Spleen (tissue), 11 donors: Measurements from ENCODE around the gene ITGB4. TPM values are rescaled to one million over a fixed set of nuclear protein-coding genes. Genes with fewer than 3 reads are reported as not detected.

Experiments
- DNase-seq: peaks from one replicate; pipeline ENCODE4 v3.0.0-alpha.2; 2020
- H3K27ac ChIP-seq, 8 donors: fragments of 200-600 bp; sonication (generic) in 7 of 8; 1 replicate in 4 of 8; 2 replicates in 4 of 8; pipeline versions ENCODE4 v1.5.0 to v1.8.0; 2016 to 2021; ENCODE audit warnings: inconsistent platforms in 4 of 8, mild to moderate bottlenecking in 4 of 8, moderate library complexity in 1 of 8
- H3K27me3 ChIP-seq, 7 donors: fragments of 200-600 bp; sonication (generic) in 6 of 7; replicated peaks in 1 of 7; 1 replicate in 4 of 7; 2 replicates in 3 of 7; pipeline versions ENCODE4 v1.5.0 to v1.8.0; 2016 to 2021; ENCODE audit warnings: inconsistent platforms in 3 of 7, mild to moderate bottlenecking in 1 of 7
- H3K36me3 ChIP-seq, 6 donors: fragments of 200-600 bp; sonication (generic) in 5 of 6; 1 replicate in 4 of 6; 2 replicates in 2 of 6; pipeline versions ENCODE4 v1.5.0 to v1.8.0; 2016 to 2021; ENCODE audit warnings: inconsistent platforms in 2 of 6
- H3K4me1 ChIP-seq, 6 donors: fragments of 200-600 bp; sonication (generic) in 5 of 6; 1 replicate in 3 of 6; 2 replicates in 3 of 6; pipeline versions ENCODE4 v1.5.0 to v1.8.0; 2016 to 2021; ENCODE audit warnings: inconsistent platforms in 3 of 6
- H3K4me3 ChIP-seq, 8 donors: fragments of 200-600 bp; sonication (generic) in 7 of 8; 1 replicate in 4 of 8; 2 replicates in 4 of 8; pipeline versions ENCODE4 v1.5.0 to v1.8.0; 2016 to 2021; ENCODE audit warnings: inconsistent platforms in 4 of 8, mild to moderate bottlenecking in 4 of 8, moderate library complexity in 2 of 8
- H3K9me3 ChIP-seq, 8 donors: fragments of 200-600 bp; sonication (generic) in 7 of 8; 1 replicate in 4 of 8; 2 replicates in 4 of 8; pipeline versions ENCODE4 v1.5.0 to v1.8.0; 2016 to 2021; ENCODE audit warnings: inconsistent platforms in 4 of 8
- POLR2A ChIP-seq, 3 donors: fragments of 450-650 bp; IDR thresholded peaks; one replicate each; pipeline ENCODE4 v1.5.1; 2017; ENCODE audit warnings: antibody characterized with exemption in 3 of 3, mild to moderate bottlenecking in 1 of 3
- POLR2AphosphoS5 ChIP-seq, 3 donors: sonication (generic); formaldehyde crosslinking; IDR thresholded peaks; one replicate each; pipeline ENCODE4 v1.5.1; 2017; ENCODE audit warnings: antibody characterized with exemption in 3 of 3
- WGBS, 5 donors: extraction: QIAGEN DNeasy Blood & Tissue Kit in 3 of 5; methylation state at CpG; one replicate each; pipeline versions ENCODE4 v1.1.5 to v1.1.7; 2013 to 2018; 5-methylcytosine and 5-hydroxymethylcytosine counted together
- intact Hi-C: fragments of 100-400 bp; cut with DNase I; formaldehyde crosslinking; loops from one replicate; pipeline ENCODE4 v1.15.0; 2023; ENCODE audit warnings: low total_unique reads
- polyA plus RNA-seq, 3 donors: library from polyadenylated mRNA; stranded (reverse); fragments of 200-250 nt; gene quantifications; one replicate each; pipeline ENCODE4 v1.2.1, GENCODE V29; 2013
- total RNA-seq, 7 donors: library from RNA; depleted of rRNA in 3 of 7; stranded (reverse); fragments of >200 nt in 3 of 7; fragmentation: NEBNext Ultra II Directional in 4 of 7; extraction: Animal tissue kit (Norgen Biotek cat#: 25700) in 4 of 7; gene quantifications; one replicate each; pipeline versions ENCODE4 v1.1.0 to v1.2.1, GENCODE V29; 2016 to 2021
- TF ChIP-seq, protein P1 (sequence below), 11 experiments: fragments of 200-600 bp in 7 of 11; fragments of 450-650 bp in 4 of 11; sonication (generic) in 4 of 11; IDR thresholded peaks in 8 of 11; conservative IDR thresholded peaks in 3 of 11; 1 replicate in 7 of 11; 2 replicates in 4 of 11; pipeline versions ENCODE4 v1.4.0 to v1.8.0; 2016 to 2021; ENCODE audit warnings: antibody characterized with exemption in 11 of 11, inconsistent platforms in 4 of 11, mild to moderate bottlenecking in 1 of 11
- donor health status: healthy with polysubstance abuse.
- donor health status: DM: no; HTN: no; CAD: no; lungs with moderate emphysema.
- donor health status: DM: no; HTN: no; CAD: no.
- donor health status: Bipolar disorder and iron deficiency.
- donor health status: healthy.
- donor health status: DM: no; HTN: no; CAD: no.
- donor health status: DM: yes; HTN: yes; CAD: no.

The ITGB4 gene
- total and polyA plus RNA-seq, 10 donors, result 16.6 to 205 (median 82.6) TPM

GRCh38 chr17:75755205-75755901 is 34.1 kb downstream of the ITGB4 start:
- intact Hi-C loops, result no loop called here
- TF ChIP-seq POLR2A (IDR thresholded peaks at IDR 0.05), result no peak
- peak in 2 of 3 donors; percentile 36 to 51 for TF ChIP-seq POLR2AphosphoS5 (IDR thresholded peaks at IDR 0.05)
- Histone ChIP-seq H3K27me3 (no peaks in the 10 kb centered on the region), H3K36me3 (peaks cover 0 to 97% (median 34%) of the 10 kb centered on the region in 6 donors), H3K4me3 (no peak overlapping the region), H3K9me3 (no peaks in the 10 kb centered on the region), H3K4me1 (peaks cover 3 to 57% (median 30%) of the 10 kb centered on the region in 6 donors), H3K27ac (peak overlapping the region in 1 of 8 donors; percentile 14)
- 73 to 89% (median 79%) methylated on average over 18 to 20 of the region's 20 CpGs for WGBS, 5 donors
- peak; percentile 76 for DNase-seq

DNA sequence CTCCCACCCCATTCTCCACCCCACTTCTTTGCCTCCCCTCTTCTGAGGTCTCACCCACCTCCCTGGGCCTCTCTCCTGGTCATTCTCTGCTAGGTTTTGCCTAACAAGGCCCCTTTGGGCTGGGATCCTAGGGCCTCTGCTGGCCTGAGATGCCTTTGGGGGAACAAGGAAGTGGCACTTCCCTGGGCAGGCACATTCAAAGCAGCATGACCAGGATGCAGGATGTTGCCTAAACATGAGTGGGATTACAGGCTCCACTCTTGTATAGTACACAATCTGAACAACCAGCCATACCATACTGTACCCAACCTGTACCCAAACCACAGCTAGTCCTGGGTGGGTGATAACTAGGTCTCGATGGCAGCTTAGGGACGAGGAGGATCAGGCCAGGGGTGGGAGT is 34.7 kb downstream of the ITGB4 start:
- intact Hi-C loops, result no loop called here
- peaks cover 0 to 96% (median 34%) of the 10 kb centered on the region in 6 donors for H3K36me3 ChIP-seq
- peaks cover 3 to 56% (median 29%) of the 10 kb centered on the region in 6 donors for H3K4me1 ChIP-seq
- H3K27me3 ChIP-seq, result no peaks in the 10 kb centered on the region
- H3K9me3 ChIP-seq, result no peaks in the 10 kb centered on the region
- no peak for DNase-seq
- peak overlapping the region in 1 of 8 donors; percentile 14 for H3K27ac ChIP-seq
- WGBS, 5 donors, result 85 to 96% (median 93%) methylated on average over 2 of the region's 2 CpGs; no CpG with 5 or more reads in 2 of the 5 donors
- H3K4me3 ChIP-seq, result no peak overlapping the region
- TF ChIP-seq POLR2AphosphoS5 (IDR thresholded peaks at IDR 0.05) (no peak), POLR2A (IDR thresholded peaks at IDR 0.05) (no peak)
- TF ChIP-seq, protein P1, sequence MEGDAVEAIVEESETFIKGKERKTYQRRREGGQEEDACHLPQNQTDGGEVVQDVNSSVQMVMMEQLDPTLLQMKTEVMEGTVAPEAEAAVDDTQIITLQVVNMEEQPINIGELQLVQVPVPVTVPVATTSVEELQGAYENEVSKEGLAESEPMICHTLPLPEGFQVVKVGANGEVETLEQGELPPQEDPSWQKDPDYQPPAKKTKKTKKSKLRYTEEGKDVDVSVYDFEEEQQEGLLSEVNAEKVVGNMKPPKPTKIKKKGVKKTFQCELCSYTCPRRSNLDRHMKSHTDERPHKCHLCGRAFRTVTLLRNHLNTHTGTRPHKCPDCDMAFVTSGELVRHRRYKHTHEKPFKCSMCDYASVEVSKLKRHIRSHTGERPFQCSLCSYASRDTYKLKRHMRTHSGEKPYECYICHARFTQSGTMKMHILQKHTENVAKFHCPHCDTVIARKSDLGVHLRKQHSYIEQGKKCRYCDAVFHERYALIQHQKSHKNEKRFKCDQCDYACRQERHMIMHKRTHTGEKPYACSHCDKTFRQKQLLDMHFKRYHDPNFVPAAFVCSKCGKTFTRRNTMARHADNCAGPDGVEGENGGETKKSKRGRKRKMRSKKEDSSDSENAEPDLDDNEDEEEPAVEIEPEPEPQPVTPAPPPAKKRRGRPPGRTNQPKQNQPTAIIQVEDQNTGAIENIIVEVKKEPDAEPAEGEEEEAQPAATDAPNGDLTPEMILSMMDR (IDR thresholded peaks at IDR 0.05 in 8 of 11, conservative IDR thresholded peaks at IDR 0.05 in 3 of 11), result no peak

GRCh38 chr17:75756451-75757085 is 35.3 kb downstream of the ITGB4 start:
- Histone ChIP-seq H3K4me3 (no peak overlapping the region), H3K27ac (peak overlapping the region in 1 of 8 donors; percentile 14), H3K27me3 (no peaks in the 10 kb centered on the region), H3K36me3 (peaks cover 0 to 90% (median 34%) of the 10 kb centered on the region in 6 donors), H3K9me3 (no peaks in the 10 kb centered on the region), H3K4me1 (peaks cover 3 to 56% (median 29%) of the 10 kb centered on the region in 6 donors)
- 88 to 95% (median 92%) methylated on average over 9 to 29 of the region's 29 CpGs for WGBS, 5 donors
- TF ChIP-seq POLR2AphosphoS5 (IDR thresholded peaks at IDR 0.05), result peak in 2 of 3 donors; percentile 43 to 46
- TF ChIP-seq, protein P1 (IDR thresholded peaks at IDR 0.05 in 8 of 11, conservative IDR thresholded peaks at IDR 0.05 in 3 of 11), result no peak
- DNase-seq, result peak; percentile 72
- intact Hi-C loops, result no loop called here

DNA sequence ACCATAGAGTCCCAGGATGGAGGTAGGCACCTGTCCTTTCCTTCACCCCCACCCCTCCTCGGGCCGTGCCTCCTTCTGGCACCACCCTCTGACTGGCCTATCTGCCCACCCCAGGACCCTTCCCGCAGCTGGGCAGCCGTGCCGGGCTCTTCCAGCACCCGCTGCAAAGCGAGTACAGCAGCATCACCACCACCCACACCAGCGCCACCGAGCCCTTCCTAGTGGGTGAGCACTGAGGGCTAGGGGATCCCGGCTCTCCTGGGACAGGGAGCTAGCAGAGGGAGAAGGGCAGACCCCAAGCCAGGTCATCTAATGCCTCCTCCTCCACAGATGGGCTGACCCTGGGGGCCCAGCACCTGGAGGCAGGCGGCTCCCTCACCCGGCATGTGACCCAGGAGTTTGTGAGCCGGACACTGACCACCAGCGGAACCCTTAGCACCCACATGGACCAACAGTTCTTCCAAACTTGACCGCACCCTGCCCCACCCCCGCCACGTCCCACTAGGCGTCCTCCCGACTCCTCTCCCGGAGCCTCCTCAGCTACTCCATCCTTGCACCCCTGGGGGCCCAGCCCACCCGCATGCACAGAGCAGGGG is 35.9 kb downstream of the ITGB4 start:
- H3K27ac ChIP-seq, result no peak overlapping the region
- peak; percentile 71 for DNase-seq
- peaks cover 0 to 89% (median 34%) of the 10 kb centered on the region in 6 donors for H3K36me3 ChIP-seq
- peaks cover 3 to 56% (median 29%) of the 10 kb centered on the region in 6 donors for H3K4me1 ChIP-seq
- H3K4me3 ChIP-seq, result no peak overlapping the region
- H3K9me3 ChIP-seq, result no peaks in the 10 kb centered on the region
- no peaks in the 10 kb centered on the region for H3K27me3 ChIP-seq
- TF ChIP-seq POLR2A (IDR thresholded peaks at IDR 0.05) (no peak), POLR2AphosphoS5 (IDR thresholded peaks at IDR 0.05) (peak in 2 of 3 donors; percentile 8 to 46)
- TF ChIP-seq, protein P1 (IDR thresholded peaks at IDR 0.05 in 8 of 11, conservative IDR thresholded peaks at IDR 0.05 in 3 of 11), result no peak
- intact Hi-C loops, result no loop called here
- 87 to 93% (median 89%) methylated on average over 10 to 21 of the region's 21 CpGs for WGBS, 5 donors
